GM12878 (cell line): ENCODE results near the gene EVX2. TPM values are rescaled to one million over a fixed set of nuclear protein-coding genes. Genes with fewer than 3 reads are reported as not detected.

Experiments
- ATAC-seq: fragments of 200-7000 bp; cut with Tn5 transposase; 3 replicates; pipeline ENCODE4 v1.9.1; 2020; ENCODE audit warnings: mild to moderate bottlenecking, moderate library complexity
- BruUV-seq: library from RNA; stranded (reverse); fragments of 400-500 nt; replicated peaks from 2 replicates; lab custom pipeline; 2021; lab: Mats Ljungman, UMichigan
- CTCF ChIA-PET: fragments of 300-600 bp; sonication (Branson Sonifier 250); formaldehyde crosslinking; extraction: SDS; loops from one replicate; lab custom pipeline; 2021; ENCODE audit warnings: inconsistent platforms; lab: Yijun Ruan, JAX
- POLR2A ChIA-PET: fragments of 350-600 bp; formaldehyde crosslinking; extraction: SDS; loops from one replicate; lab custom pipeline; 2021; ENCODE audit warnings: inconsistent platforms; lab: Charles Lee
- RAD21 ChIA-PET: fragments of 300-600 bp; sonication (Branson Sonifier 250); formaldehyde crosslinking; loops from one replicate; lab custom pipeline; 2023; ENCODE audit warnings: antibody characterized with exemption; ENCODE audit not compliant: unreplicated experiment; lab: Charles Lee
- SMC1A ChIA-PET: fragments of 300-600 bp; sonication (Branson Sonifier 250); formaldehyde crosslinking; loops from one replicate; lab custom pipeline; 2023; ENCODE audit not compliant: unreplicated experiment, uncharacterized antibody; lab: Charles Lee
- DNase-seq: peaks from one replicate; pipeline ENCODE4 v3.0.0-alpha.2; 2011; ENCODE audit warnings: low read depth, low spot score
- FAIRE-seq: peaks from 3 replicates; lab custom pipeline; 2011; peaks lifted over from hg19 to GRCh38; lab: Jason Lieb, UNC
- H2AFZ ChIP-seq: 2 replicates; pipeline ENCODE4 v1.6.0; 2011; ENCODE audit warnings: low read depth, low read length, control low read depth; ENCODE audit not compliant: control insufficient read depth
- H3K27ac ChIP-seq: 2 replicates; pipeline ENCODE4 v1.5.1; 2011; ENCODE audit warnings: control low read depth; ENCODE audit not compliant: control insufficient read depth, insufficient read depth
- H3K27me3 ChIP-seq, 2 experiments: replicated peaks in 1 of 2; 2 replicates each; pipeline versions ENCODE4 v1.6.0 to v1.6.1; 2011; ENCODE audit warnings: low read length in 1 of 2; ENCODE audit not compliant: control insufficient read depth in 2 of 2, insufficient read depth in 2 of 2
- H3K36me3 ChIP-seq, 2 experiments: 2 replicates each; pipeline ENCODE4 v1.5.1; 2011; ENCODE audit warnings: low read length in 1 of 2; ENCODE audit not compliant: control insufficient read depth in 2 of 2, insufficient read depth in 2 of 2
- H3K4me1 ChIP-seq: 2 replicates; pipeline ENCODE4 v1.6.1; 2011; ENCODE audit warnings: mild to moderate bottlenecking, low read length, moderate library complexity, mixed read lengths; ENCODE audit not compliant: control insufficient read depth, insufficient read depth
- H3K4me2 ChIP-seq: 2 replicates; pipeline ENCODE4 v1.6.0; 2011; ENCODE audit warnings: control low read depth; ENCODE audit not compliant: control insufficient read depth, insufficient read depth
- H3K4me3 ChIP-seq: fragments of 200-600 bp; sonication (generic); 2 replicates; pipeline ENCODE4 v1.5.1; 2016
- H3K79me2 ChIP-seq: 2 replicates; pipeline ENCODE4 v1.6.0; 2011; ENCODE audit warnings: low read length; ENCODE audit not compliant: control insufficient read depth, insufficient read depth
- H3K9ac ChIP-seq: 2 replicates; pipeline ENCODE4 v1.8.0; 2011; ENCODE audit warnings: low read length, control low read depth, mixed read lengths; ENCODE audit not compliant: control insufficient read depth, insufficient read depth
- H3K9me3 ChIP-seq: replicated peaks from 3 replicates; pipeline ENCODE4 v1.5.1; 2011; ENCODE audit warnings: mild to moderate bottlenecking, low read length; ENCODE audit not compliant: control insufficient read depth, insufficient read depth
- H4K20me1 ChIP-seq: 2 replicates; pipeline ENCODE4 v1.6.0; 2011; ENCODE audit not compliant: control insufficient read depth, insufficient read depth
- ATF3 ChIP-seq: IDR thresholded peaks from 2 replicates; pipeline ENCODE4 v1.6.1; 2011; ENCODE audit warnings: low read depth, mild to moderate bottlenecking, low read length, moderate library complexity, borderline replicate concordance; ENCODE audit errors: extremely low read depth
- CEBPB ChIP-seq, 2 experiments: fragments of 150-350 bp in 1 of 2; IDR thresholded peaks; 2 replicates each; pipeline ENCODE4 v1.6.1; 2012 to 2014; ENCODE audit warnings: low read depth in 2 of 2, low read length in 2 of 2, borderline replicate concordance in 1 of 2, inconsistent platforms in 1 of 2
- CHD1 ChIP-seq: IDR thresholded peaks from 2 replicates; pipeline ENCODE4 v1.6.1; 2012; ENCODE audit warnings: low read depth, low read length, improper control_type of control experiment
- EZH2 ChIP-seq: IDR thresholded peaks from 2 replicates; pipeline ENCODE4 v1.6.1; 2012; ENCODE audit warnings: low read depth, mild to moderate bottlenecking, control low read depth, inconsistent platforms, low read length, borderline replicate concordance; ENCODE audit not compliant: control insufficient read depth
- IRF4 ChIP-seq: IDR thresholded peaks from 2 replicates; pipeline ENCODE4 v1.6.1; 2011; ENCODE audit warnings: low read depth, low read length
- KLF5 ChIP-seq: fragments of 450-650 bp; IDR thresholded peaks from 2 replicates; pipeline ENCODE4 v1.6.1; 2014; ENCODE audit warnings: mild to moderate bottlenecking; ENCODE audit not compliant: partially characterized antibody
- RB1 ChIP-seq: fragments of 450-650 bp; formaldehyde crosslinking; IDR thresholded peaks from 2 replicates; pipeline ENCODE4 v1.6.1; 2017; ENCODE audit warnings: mild to moderate bottlenecking, borderline replicate concordance
- SIN3A ChIP-seq: IDR thresholded peaks from 2 replicates; pipeline ENCODE4 v1.6.1; 2012; ENCODE audit warnings: low read depth, low read length, improper control_type of control experiment
- SRF ChIP-seq, 2 experiments: IDR thresholded peaks; 2 replicates each; pipeline ENCODE4 v1.6.1; 2011; ENCODE audit warnings: low read depth in 2 of 2, low read length in 2 of 2, mild to moderate bottlenecking in 1 of 2, moderate library complexity in 1 of 2
- ZNF384 ChIP-seq: IDR thresholded peaks from 2 replicates; pipeline ENCODE4 v1.6.1; 2012; ENCODE audit warnings: low read depth, mild to moderate bottlenecking, low read length, improper control_type of control experiment, borderline replicate concordance
- ZNF687 ChIP-seq: fragments of 450-650 bp; IDR thresholded peaks from 2 replicates; pipeline ENCODE4 v1.6.1; 2017; ENCODE audit warnings: mild to moderate bottlenecking, moderate library complexity
- WGBS: methylation state at CpG from one replicate; pipeline ENCODE4 v1.1.6; 2016; ENCODE audit warnings: low lambda C conversion rate; ENCODE audit not compliant: insufficient replicate concordance, insufficient coverage; ENCODE audit errors: missing lambda C conversion rate; 5-methylcytosine and 5-hydroxymethylcytosine counted together
- in situ Hi-C: fragments of 300-500 bp; cut with MboI; formaldehyde crosslinking; loops from 9 replicates; pipeline ENCODE4 v1.14.3; 2018; ENCODE audit warnings: mixed read lengths
- intact Hi-C: fragments of 100-400 bp; cut with micrococcal nuclease; formaldehyde crosslinking; loops from one replicate; pipeline ENCODE4 v1.14.2; 2022; ENCODE audit not compliant: unreplicated experiment
- polyA plus RNA-seq, 11 experiments: library from polyadenylated mRNA; depleted of rRNA in 4 of 11; unstranded in 6 of 11; stranded (reverse) in 5 of 11; fragments of >200 nt; fragmentation: Nextera tagmentation in 4 of 11; fragmentation: Illumina TruSeq in 1 of 11; extraction: Ambion mirVana in 4 of 11; extraction: Trizol in 1 of 11; gene quantifications; 1 replicate in 1 of 11; 2 replicates in 10 of 11; pipeline versions ENCODE4 v1.2.1 to v1.2.3, GENCODE V29; 2011 to 2016; ENCODE audit warnings: inconsistent platforms in 2 of 11, missing spikeins in 2 of 11, low read depth in 1 of 11
- total RNA-seq, 4 experiments: library from RNA; depleted of rRNA in 3 of 4; stranded (reverse); fragments of >200 nt in 3 of 4; fragmentation: Illumina TruSeq in 1 of 4; extraction: Trizol in 1 of 4; gene quantifications; 2 replicates each; pipeline versions ENCODE4 v1.2.1 to v1.2.3, GENCODE V29; 2013 to 2021
- TF ChIP-seq, protein P1 (sequence below): fragments of 450-650 bp; IDR thresholded peaks from 2 replicates; pipeline ENCODE4 v1.6.1; 2017; ENCODE audit warnings: low read depth, mild to moderate bottlenecking, moderate library complexity
- TF ChIP-seq, protein P2 (sequence below): fragments of 450-650 bp; IDR thresholded peaks from 2 replicates; pipeline ENCODE4 v1.6.1; 2017; ENCODE audit warnings: mild to moderate bottlenecking, low read depth, inconsistent platforms; ENCODE audit not compliant: poor library complexity, severe bottlenecking

EVX2 gene
- total and polyA plus RNA-seq, 10 of the 15 experiments (the other 5 are each of a cell fraction or from before 2014, with no cell fraction given) = not detected

GRCh38 chr2:176084611-176085119, 903 bp upstream of the EVX2 start:
- H2AFZ ChIP-seq = no peak overlapping the region
- ChIA-PET SMC1A (interaction anchor here (1.6 kb wide), 1 partner anchor 395 kb away, joined by 3 read pairs; no protein-coding TSS in a partner anchor), CTCF (interaction anchor here (1.2 to 2.5 kb wide), 3 partner anchors 11 to 395 kb away, joined by 3 to 13 read pairs (median 6); no protein-coding TSS in a partner anchor), RAD21 (interaction anchor here (1.0 kb wide), 1 partner anchor 395 kb away, joined by 3 read pairs; no protein-coding TSS in a partner anchor), POLR2A (no interaction called here)
- H3K9me3 ChIP-seq = peaks cover 20% of the 10 kb centered on the region; the same call in 2 of the 3 replicates
- in situ Hi-C loops = no loop called here
- H3K4me1 ChIP-seq = no peaks in the 10 kb centered on the region
- 37% methylated on average over 25 of the region's 26 CpGs for WGBS
- H3K79me2 ChIP-seq = no peaks in the 10 kb centered on the region
- no peaks in the 10 kb centered on the region for H4K20me1 ChIP-seq
- H3K27ac ChIP-seq = no peak overlapping the region
- no peak overlapping the region for H3K9ac ChIP-seq
- DNase-seq (no peak), FAIRE-seq (no peak), ATAC-seq (no peak)
- no TSS peak for BruUV-seq
- no peak overlapping the region for H3K4me3 ChIP-seq
- intact Hi-C loops = loop anchor here (10.0 kb wide), 1 partner anchor 200 kb away; no protein-coding TSS in a partner anchor
- no peak overlapping the region for H3K4me2 ChIP-seq
- H3K36me3 ChIP-seq = no peaks in the 10 kb centered on the region
- peaks cover 5 to 19% of the 10 kb centered on the region in 2 experiments for H3K27me3 ChIP-seq
- no peak for TF ChIP-seq IRF4
- TF ChIP-seq SIN3A = no peak
- no peak for TF ChIP-seq ZNF384
- TF ChIP-seq ATF3 = no peak
- TF ChIP-seq SRF (IDR thresholded peaks at IDR 0.05; ENCODE audit: low read depth in 2 of 2, low read length in 2 of 2) = no peak
- TF ChIP-seq CEBPB (IDR thresholded peaks at IDR 0.05; ENCODE audit: borderline replicate concordance in 1 of 2, low read depth in 2 of 2, low read length in 2 of 2) = no peak
- TF ChIP-seq RB1 = no peak
- TF ChIP-seq EZH2 = no peak
- TF ChIP-seq CHD1 = no peak
- TF ChIP-seq ZNF687 = no peak
- no peak for TF ChIP-seq KLF5
- TF ChIP-seq, protein P1, sequence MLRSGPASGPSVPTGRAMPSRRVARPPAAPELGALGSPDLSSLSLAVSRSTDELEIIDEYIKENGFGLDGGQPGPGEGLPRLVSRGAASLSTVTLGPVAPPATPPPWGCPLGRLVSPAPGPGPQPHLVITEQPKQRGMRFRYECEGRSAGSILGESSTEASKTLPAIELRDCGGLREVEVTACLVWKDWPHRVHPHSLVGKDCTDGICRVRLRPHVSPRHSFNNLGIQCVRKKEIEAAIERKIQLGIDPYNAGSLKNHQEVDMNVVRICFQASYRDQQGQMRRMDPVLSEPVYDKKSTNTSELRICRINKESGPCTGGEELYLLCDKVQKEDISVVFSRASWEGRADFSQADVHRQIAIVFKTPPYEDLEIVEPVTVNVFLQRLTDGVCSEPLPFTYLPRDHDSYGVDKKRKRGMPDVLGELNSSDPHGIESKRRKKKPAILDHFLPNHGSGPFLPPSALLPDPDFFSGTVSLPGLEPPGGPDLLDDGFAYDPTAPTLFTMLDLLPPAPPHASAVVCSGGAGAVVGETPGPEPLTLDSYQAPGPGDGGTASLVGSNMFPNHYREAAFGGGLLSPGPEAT = no peak
- TF ChIP-seq, protein P2, sequence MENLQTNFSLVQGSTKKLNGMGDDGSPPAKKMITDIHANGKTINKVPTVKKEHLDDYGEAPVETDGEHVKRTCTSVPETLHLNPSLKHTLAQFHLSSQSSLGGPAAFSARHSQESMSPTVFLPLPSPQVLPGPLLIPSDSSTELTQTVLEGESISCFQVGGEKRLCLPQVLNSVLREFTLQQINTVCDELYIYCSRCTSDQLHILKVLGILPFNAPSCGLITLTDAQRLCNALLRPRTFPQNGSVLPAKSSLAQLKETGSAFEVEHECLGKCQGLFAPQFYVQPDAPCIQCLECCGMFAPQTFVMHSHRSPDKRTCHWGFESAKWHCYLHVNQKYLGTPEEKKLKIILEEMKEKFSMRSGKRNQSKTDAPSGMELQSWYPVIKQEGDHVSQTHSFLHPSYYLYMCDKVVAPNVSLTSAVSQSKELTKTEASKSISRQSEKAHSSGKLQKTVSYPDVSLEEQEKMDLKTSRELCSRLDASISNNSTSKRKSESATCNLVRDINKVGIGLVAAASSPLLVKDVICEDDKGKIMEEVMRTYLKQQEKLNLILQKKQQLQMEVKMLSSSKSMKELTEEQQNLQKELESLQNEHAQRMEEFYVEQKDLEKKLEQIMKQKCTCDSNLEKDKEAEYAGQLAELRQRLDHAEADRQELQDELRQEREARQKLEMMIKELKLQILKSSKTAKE = no peak
